ENCODE results near the gene KCNH2.

The KCNH2 gene

DNA sequence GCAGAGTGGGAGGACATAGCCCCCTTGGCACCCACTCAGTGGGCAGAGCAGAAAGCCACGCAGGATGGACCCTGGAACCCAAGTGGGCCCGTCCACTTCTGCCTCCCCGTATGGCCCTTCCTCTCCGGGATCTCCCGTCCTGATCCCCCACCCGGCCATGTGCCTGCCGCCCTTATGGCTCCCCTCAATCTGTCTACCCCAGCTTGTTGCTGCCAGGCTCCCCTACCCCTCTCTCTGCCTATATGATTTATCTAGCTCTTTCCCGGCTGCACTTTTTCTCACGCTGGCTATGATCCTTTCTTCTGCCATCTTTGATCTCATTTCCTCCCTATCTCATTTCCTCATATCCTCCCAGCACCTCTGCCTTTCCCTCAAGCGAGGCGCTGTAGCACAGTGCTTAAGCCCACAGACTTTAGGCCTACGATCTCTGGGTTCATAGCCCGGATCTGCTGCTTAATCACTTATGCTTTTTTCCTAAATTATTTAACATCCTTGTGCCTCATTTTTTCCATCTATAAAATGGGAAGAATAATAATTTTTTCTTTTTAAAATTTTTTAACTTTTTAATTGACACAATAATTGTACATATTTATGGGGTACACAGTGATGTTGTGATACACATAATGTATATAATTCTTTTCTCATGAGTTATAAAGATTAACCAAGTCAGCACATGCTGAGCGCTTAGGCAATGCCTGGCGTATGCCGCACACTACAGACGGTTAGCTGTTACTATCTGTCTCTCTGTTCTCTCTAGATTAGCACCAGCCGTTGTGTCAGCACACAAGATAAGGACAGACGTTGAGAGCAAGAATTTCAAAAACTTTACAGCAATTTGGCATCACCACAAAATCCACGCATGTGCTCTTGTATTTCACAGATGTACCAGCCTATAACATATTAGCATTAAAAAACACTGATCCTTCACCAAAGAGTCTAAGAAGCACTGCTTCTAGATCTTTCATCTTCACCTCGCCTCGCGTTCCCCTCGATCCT lies 18.1 kb downstream of the KCNH2 start:
- no peak for DNase-seq

DNA sequence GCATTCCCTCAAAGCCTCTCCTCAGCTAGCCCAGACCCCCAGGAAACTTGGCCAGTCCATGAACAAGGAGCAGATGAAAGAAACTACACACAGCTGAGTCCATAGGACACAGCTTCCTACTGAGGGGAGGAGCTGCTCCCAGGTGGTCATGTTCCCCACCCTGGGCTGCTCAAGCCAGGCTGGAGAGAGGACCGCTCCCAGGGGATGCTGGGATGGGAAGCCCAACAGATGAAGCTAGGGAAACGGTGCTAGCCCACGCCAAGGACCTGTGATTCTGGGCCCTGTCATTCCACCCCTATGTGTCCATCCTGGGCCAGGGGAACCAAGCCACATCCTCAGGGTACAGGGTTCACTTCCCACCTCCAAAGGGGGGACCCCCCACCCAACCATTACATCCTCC lies 19.0 kb downstream of the KCNH2 start:
- no peak for DNase-seq

DNA sequence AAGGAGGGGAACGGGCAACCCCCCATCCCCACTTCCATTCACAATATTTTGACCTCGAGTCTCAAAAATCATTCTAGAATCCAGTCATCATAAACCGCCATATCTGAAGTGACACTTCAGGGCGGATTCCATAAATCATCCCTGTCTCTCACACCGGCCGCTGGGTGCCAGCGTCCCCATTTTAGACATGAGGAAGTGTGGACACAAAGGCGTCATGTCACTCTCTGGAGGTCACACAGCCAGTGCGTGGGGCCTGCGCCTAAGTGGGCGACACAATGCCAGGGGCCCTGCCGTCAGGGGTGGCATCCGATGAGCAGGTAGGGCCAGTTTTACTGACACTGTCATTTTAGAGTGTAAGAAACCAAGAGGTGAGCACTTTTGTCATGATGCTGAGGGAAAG lies 19.5 kb downstream of the KCNH2 start:
- no peak for DNase-seq

DNA sequence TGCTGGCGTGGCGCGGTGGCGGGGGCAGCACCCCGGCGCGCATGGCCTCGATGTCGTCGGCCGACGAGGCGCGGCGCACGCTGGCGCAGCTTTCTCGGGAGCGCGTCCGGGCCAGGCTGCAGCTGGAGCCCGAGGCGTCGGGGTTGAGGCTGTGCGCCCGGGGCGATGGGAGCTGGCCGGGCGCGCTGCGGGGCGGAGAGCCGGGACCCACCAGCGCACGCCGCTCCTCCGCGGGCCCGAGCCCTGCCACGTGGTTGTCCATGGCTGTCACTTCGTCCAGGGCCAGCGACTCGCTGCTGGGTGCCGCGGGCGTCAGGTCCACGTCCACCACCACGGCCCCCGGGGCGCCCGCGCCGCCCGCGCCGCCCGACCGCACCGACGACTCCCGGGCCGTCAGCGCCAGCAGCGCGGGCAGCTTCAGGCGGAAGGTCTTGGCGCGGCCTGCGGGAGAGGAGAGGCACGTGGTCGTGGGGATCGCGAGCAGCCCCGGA lies 20.0 kb downstream of the KCNH2 start:
- DNase-seq: no peak

DNA sequence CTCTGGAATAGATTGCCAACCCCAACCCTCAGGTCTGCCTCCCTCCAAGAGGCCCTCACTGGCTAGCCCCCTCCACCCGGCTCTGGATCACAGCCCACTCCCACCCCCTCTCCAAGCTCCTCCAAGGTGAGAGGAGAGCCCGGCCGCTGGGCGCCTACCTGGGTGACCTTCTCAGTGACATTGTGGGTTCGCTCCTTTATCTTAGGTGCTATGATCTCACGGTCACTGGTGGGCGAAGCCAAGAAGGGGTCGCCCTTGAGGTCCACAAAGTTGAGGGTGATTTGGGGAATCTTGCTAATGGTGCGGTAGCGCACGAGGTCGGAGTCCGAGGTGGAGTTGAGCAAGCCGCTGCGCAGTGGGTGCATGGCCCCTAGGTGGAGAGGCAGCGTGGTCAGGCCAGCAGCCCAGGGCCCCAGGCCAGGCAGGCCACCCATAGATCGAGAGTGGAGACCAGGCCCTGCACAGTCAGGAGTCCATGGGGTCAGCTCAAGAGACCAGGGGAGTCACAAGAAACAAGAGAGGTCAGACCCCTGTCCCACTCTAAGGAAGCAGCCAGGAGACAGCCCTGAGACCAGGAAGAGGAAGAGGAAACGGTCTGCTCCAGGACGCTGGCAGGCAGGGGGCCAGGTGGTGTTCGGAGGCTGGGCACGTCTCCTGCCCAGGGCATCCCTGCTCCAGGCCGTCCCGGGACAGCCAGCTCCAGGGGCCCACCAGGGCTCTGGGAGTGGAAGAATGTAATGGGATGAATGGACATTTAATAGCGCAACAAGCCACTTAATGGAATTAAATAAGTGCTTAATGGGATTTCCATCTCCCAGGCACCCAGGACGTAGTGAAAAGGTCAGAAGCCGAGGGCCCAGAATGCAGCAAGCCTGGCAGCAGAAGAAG lies 20.7 kb downstream of the KCNH2 start:
- no peak for DNase-seq

DNA sequence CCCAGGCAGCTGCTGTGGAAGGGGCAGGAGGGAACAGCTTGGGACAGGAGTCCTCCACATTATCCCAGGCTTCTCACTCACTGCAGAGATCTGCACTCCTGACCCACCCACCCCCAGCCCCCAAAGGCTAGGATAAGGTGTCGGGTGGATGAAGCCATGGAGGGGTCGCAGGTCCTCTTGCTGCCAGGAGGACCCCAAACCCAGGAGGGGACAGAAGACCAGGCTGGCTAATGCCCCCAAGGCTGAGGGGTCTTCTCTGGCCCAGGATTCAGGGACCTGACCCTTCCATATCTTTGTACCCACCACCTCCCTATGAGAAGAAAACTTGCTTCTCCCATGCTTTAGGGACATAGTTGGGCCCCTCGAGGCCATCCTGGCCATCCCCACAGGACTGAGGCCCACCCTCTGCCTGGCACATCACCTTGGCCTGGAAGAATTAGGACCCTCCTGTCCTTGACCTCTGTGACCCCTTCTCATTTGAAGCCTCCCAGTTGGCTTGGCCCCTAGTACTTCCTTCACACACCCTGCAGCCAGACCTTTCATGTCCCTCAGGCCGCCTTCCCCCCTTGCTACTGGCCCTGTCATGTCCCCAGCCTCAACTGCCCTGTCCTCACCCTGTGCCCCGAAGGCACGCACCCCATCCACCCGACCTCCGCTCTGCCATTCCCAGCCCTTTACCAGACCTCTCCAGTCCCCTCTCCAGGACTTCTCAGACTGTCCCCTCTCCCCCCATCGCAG lies 21.6 kb downstream of the KCNH2 start:
- DNase-seq: no peak

DNA sequence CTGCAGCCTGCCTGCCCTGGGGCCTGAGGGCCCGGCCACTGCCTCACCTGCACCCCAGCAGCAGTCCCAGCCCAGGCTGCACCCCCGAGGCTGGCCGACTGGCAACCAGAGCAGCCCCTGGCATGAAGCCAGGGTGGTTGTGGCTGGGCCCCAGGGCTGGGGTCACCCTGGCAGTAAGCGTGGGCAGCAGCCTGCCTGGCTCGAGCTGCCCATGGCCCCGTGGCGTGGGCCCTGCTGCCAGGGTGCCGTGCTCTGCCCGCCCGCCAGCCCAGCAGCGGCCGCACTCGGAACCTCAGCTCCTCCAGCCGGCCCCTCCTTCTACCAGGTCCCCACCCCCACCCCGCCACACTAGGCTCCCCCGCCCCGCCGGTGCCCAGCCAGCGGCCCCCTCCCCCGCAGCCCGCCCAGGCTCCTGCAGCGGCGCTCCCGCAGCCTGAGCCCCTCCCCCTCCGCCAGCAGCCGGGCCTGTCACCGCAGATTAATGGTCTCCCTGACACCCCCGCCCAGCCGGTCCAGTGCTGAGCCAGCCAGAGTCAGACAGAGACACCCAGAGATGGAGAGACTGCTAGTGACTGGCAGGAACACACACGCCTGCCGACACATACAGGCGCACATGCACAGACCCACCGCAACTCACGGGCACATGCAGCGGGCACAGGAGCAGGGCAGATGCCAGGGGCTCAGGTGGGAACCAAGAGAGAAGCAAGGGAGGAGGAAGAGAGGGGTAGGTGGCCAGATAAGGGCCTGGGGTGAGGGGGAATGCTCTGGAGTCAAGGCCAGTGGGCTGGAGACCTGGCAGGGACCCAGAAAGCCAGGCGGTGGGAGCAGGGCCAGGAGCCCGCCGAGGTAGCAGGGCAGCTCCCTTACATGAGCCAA lies 22.4 kb downstream of the KCNH2 start:
- peak; percentile 12 to 43 for DNase-seq

DNA sequence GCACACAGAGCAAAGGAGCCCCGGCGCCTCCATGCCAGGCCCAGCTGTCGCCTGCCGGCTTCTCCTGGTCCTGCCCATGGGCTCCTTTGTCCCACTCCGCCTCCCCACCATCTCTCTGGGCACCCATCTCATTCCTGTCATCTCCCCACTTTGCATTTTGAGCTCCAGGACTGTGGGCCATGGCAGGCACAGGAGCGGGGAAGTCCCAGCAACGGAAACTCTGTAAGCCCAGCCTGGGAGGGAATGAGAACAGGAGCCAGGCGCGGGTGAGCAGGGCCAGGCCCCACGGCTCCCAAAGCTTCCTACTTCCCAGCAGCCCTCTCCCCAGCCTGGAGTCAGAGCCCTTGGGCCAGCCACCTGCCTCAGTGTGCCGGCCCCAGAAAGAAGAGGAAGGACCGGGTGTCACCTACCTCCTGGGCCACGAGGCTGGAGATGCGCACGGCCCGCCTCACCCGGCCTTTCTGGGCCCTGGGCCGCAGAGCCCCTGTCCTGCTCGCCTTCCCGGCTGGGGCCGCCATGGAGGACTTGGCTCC lies 23.1 kb downstream of the KCNH2 start:
- DNase-seq: no peak

DNA sequence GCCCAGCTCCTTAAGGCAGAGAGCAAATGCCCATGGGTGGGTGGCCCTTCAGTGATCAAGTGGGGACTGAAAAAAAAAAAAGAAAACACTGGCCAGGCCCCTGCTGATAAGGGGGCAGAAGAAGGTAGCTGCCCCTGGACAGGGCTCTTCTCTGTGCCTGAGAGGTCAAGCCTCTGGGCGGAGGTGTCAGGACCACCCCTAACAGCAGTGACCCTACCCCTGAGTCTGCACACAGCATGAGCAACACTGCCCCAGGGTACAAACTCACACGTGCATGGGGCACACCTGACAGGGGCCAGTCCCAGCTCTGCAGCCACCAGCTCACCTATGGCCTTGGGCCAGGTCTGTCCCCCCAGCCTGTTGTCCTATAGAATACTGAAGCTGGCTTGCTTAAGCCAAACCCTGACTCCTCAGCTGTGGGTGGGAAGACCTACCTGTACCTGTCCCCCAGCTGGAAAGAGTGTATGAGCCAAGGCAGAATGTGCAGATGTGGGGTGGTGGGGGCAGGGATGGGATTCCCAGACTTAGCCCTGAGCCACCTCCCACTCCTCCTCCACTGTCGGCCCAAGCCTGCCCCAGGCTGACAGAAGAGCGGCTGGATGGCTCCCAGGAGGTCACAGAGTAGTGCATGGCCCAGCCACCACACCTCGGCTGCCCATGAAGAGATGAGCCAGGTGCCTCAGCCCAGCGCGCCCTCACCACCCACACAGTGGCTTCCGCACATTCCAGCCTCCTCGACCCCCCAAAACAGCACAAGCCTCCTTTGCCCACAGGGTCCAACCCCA lies 23.7 kb downstream of the KCNH2 start:
- DNase-seq: no peak

DNA sequence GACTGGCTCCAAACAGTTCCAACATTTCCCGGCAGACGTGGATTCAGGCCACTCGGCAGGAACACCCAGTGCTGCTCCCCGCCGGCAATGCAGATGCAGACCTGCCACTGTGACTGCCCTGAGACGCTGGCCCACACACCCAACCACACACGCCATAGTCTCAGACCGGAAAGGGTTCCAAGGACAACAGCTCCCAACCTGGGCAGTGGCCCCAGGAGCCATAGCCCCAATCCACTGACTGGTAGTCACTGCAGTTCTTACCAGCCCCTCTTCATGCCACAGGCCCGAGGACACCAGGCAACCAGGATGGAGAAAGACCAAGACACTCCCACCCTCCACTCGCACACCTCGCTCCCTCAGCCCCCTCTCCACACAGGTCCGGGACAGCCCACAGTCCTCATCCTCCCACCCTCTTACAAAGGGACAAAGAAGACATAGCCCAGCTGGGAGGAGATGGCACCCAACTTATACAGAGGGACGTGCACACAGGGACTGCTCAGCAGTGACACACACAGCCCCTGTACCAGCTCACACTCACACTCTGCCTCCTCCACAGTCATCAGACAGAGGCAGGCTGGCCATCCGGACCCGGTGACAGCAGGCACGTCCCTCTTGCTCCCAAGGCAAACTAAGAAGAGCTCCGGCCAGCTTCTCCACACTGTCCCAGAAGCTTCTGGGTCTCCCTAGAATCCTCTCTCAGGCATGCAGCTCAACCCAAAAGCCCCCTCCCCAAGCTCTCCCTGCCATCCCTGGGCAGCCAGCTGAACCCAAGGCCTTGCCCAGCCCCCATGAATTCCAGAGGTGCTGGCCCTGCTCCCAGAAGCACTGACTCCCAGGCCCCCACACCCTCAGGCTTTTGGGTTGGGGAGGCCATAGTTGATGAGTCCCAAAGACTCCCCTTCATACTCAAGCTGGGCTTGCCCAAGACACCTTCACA lies 24.8 kb downstream of the KCNH2 start:
- no peak for DNase-seq

DNA sequence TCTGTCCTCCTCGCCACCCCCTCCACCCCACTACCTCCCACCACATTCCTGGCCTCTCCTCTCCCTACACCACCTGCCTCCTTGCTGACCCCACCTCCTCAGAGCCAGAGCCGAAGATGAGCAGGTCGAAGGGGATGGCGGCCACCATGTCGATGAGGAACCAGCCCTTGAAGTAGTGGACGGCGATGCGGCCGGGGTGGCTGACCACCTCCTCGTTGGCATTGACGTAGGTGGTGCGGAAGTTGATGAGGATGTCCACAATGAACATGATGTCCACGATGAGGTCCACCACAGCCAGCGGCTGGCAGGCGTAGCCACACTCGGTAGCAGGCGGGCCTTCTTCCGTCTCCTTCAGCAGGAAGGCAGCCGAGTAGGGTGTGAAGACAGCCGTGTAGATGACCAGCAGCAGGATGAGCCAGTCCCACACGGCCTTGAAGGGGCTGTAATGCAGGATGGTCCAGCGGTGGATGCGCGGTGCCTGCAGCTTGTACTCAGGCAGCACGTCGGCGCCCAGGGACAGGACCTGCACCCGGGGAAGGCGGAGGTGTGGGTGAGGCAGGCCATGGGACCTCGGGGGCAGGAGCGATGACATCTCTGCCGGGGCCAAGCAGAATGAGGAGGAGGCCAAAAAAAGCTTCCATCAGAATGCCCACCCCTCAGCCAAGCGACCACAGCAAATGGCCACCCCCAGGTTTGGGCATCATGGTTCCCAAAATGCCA lies 25.6 kb downstream of the KCNH2 start:
- DNase-seq: no peak

DNA sequence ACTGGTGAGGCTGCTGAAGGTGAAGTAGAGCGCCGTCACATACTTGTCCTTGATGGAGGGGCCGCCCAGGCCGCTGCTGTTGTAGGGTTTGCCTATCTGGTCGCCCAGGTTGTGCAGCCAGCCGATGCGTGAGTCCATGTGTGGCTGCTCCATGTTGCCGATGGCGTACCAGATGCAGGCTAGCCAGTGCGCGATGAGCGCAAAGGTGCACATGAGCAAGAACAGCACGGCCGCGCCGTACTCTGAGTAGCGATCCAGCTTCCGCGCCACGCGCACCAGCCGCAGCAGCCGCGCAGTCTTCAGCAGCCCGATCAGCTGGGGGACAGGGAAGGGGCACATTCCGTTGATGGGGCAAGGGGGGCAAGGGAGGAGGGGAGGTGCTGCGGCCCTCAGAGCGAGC lies 26.6 kb downstream of the KCNH2 start:
- DNase-seq: no peak

DNA sequence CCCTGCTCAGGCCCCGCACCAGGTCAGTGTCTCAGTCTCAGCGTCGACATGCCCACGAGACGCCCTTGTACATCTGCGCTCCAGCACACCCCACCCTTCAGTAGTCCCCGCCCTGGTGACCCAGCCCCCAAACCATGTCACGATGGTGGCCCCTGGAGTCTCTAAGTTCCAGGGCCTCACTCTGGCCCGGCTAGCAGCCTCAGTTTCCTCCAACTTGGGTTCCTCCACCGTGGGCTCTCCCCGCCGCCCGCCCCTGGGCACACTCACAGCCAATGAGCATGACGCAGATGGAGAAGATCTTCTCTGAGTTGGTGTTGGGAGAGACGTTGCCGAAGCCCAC lies 27.0 kb downstream of the KCNH2 start:
- no peak for DNase-seq

DNA sequence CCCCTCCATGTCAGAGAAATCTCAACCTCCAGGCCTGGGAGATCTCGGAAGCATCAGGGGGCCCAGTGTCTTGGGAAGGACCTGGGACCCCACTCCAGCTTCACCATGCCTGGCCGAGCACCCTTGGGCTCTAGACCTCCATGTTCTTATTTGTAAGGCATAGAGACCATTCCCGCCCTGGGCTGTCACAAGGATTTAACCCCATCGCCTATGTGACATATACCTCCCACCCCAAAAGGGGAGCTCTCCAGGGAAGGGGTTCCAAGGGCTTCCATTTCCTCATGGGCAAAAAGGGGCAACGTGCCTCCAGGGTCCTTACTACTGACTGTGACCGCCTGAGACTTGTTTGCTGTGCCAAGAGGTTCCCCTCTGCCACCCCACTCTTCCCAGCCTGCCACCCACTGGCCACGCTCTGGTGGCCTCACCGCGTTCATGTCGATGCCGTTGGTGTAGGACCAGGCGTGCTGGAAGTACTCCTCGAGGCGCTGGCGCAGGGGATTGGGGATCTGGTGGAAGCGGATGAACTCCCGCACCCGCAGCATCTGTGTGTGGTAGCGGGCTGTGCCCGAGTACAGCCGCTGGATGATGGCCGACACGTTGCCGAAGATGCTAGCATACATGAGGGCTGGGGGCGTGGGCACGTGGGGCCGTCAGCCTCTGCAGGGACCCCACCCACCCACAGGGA lies 27.5 kb downstream of the KCNH2 start:
- DNase-seq: no peak

DNA sequence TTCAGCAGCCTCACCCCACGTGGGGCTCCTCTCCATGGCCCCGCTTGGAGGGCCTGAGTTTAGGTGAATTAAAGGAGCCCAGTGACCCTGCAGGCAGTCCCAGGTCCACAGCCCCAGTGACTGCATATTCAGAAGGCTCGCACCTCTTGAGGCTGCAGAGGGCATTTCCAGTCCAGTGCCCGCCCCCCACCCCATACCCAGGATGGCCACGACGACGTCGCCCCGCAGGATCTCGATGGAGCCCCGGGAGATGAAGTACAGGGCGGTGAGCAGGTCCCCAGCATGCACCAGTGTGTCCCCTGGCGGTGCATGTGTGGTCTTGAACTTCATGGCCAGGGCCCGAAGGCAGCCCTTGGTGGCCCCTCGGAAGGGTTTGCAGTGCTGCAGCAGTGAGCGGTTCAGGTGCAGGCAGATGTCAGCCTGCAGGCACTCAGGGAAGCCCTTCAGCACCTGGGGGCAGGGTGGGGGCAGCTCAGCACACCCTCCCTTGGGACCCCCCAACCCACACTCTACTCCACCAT lies 28.1 kb downstream of the KCNH2 start:
- DNase-seq: no peak

DNA sequence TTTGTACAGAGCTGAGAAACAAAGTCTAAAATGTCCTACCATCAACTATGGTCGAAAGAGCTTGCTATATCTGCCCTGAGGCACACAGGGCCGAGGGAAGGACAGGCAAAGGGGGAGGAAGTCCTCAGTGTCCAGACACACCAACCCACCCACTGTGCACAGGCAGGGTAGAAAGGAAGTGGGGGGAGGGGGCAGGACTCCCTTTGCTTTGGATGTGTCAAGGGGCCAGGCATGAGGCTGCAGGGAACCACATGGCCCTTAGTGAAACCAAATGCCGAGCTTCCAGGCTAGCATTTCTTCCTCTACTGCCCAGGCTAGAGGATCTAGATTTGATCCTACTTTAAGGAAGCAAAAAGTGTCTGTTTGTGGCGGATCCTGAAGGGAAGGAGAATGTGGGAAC lies 28.6 kb downstream of the KCNH2 start:
- DNase-seq: no peak

DNA sequence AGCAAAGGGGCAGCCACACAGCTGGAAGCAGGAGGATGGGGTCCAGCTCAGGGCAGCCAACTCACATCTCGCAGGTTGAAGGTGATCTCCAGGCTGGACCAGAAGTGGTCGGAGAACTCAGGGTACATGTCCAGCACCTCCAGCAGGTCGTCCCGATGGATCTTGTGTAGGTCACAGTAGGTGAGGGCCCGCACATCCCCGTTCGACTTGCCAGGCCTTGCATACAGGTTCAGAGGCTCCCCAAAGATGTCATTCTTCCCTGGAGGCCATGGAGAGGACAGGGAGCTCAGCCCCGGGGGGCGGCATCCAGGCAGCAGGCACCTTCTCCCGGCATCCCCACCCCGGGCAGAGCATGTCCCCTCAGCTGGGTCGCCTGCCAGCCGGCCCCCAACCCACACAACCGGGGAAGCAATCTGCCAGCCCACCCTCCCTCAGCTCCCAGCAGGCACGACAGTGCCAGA lies 29.3 kb downstream of the KCNH2 start:
- no peak for DNase-seq

All from NCI-H524 (cell line).